Activated T-helper 2 cell treated with anti-CD3 and anti-CD28 coated beads, Interferon-gamma antibody, Interleukin-2, Interleukin-4, amounts not matched to agents 10 μg/mL and 5 μg/mL and 100 μg/mL, durations not matched to agents 14 hours and 24 hours and 36 hours (primary cell): ENCODE data around the gene TRIM32. TPM values are rescaled to one million over a fixed set of nuclear protein-coding genes. Genes with fewer than 3 reads are reported as not detected.
"Not testable (repeated sequence)": the region's sequence is repeated elsewhere in the genome, so short reads cannot be mapped to it uniquely, and the experiment has no call there.

Experiments
- DNase-seq: peaks from one replicate; pipeline ENCODE4 v3.0.0; 2021; ENCODE audit warnings: low spot score
- H3K27ac Mint-ChIP-seq: one replicate; pipeline ENCODE4 v1.8.0; 2021; ENCODE audit warnings: mixed read lengths
- H3K27me3 Mint-ChIP-seq: one replicate; pipeline ENCODE4 v1.8.0; 2021; ENCODE audit warnings: low read depth, mixed read lengths
- H3K36me3 Mint-ChIP-seq: one replicate; pipeline ENCODE4 v1.8.0; 2021; ENCODE audit warnings: low read depth, mixed read lengths
- H3K4me1 Mint-ChIP-seq: one replicate; pipeline ENCODE4 v1.8.0; 2021; ENCODE audit warnings: low read depth, mixed read lengths
- H3K4me3 Mint-ChIP-seq: one replicate; pipeline ENCODE4 v1.8.0; 2021; ENCODE audit warnings: low read depth, mild to moderate bottlenecking, moderate library complexity, mixed read lengths
- H3K9me3 Mint-ChIP-seq: one replicate; pipeline ENCODE4 v1.8.0; 2021; ENCODE audit warnings: mixed read lengths
- intact Hi-C: fragments of 100-400 bp; cut with micrococcal nuclease; formaldehyde crosslinking; loops from one replicate; pipeline ENCODE4 v1.15.1; 2023
- total RNA-seq: library from RNA; stranded (reverse); gene quantifications from 2 replicates; pipeline ENCODE4 v1.2.3, GENCODE V29; 2022

Gene TRIM32
- total RNA-seq, 1 donor from 2014 or later = 15.7 TPM

DNA sequence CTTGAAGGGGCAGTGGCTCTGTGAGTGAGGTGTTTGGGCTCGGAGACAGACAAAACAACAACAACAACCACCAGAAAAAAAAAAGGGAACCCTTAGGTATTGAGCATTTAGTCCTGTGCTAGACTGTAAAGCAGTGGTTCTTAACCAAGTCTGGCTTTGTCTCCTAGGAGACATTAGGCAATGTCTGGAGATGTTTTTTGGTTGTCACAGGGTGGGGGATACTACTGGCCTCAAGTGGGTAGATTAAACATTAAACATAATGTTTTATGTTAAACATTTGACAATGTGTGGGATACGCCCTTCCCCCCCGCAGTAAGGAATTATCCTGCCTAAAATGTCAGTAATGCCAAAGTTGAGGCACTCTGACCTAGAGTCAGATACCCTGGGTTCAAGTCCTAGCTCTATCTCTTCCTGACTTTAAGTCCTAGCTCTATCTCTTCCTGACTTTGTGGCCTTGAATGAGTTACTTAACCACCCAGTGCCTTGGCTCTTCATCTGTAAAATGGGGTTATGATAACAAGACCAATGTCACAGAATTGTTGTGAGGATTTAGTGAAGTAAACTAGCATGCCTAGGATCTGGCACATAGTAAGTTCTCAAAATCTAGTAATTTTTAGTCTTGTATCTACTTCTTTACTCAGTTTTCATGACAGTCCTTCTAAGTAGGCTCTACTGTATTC, 1.8 kb downstream of the TRIM32 start:
- intact Hi-C loops = no loop called here
- no peak for DNase-seq
- H3K4me3 Mint-ChIP-seq = peak overlapping the region; percentile 89
- H3K27me3 Mint-ChIP-seq = no peaks in the 10 kb centered on the region
- H3K4me1 Mint-ChIP-seq = peaks cover 55% of the 10 kb centered on the region
- peak overlapping the region; percentile 8 for H3K27ac Mint-ChIP-seq
- peaks cover 6% of the 10 kb centered on the region for H3K9me3 Mint-ChIP-seq
- H3K36me3 Mint-ChIP-seq = peaks cover 22% of the 10 kb centered on the region

DNA sequence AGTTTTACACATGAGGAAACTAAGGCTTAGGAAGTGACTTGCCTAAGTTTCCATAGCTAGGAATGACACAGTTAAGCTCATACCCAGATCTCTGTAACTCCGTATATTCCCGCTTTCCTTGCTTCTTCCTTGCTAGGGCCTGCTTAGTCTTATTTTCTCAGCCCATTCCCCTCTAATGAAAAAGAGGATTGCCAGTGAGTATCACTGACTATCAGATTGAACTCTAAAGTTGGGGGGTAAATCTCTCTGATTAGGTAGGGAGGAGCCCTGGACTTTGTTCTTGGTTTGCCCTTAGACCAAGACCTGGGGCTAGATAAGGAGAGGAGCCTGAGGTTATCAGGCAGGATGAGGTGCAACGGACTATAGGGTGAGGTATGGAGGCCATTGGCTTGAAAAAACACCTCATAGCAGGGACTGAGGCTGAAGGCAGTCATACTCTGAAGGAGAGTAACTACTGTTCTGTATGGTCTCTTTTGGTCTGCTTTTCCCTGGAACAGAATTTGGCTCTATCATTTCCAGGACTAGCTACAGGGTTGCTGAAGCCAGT, 2.5 kb downstream of the TRIM32 start:
- no peaks in the 10 kb centered on the region for H3K27me3 Mint-ChIP-seq
- peaks cover 55% of the 10 kb centered on the region for H3K4me1 Mint-ChIP-seq
- H3K9me3 Mint-ChIP-seq = peaks cover 2% of the 10 kb centered on the region
- peaks cover 22% of the 10 kb centered on the region for H3K36me3 Mint-ChIP-seq
- H3K27ac Mint-ChIP-seq = no peak overlapping the region
- peak overlapping the region; percentile 40 for H3K4me3 Mint-ChIP-seq
- intact Hi-C loops = no loop called here
- DNase-seq = no peak

DNA sequence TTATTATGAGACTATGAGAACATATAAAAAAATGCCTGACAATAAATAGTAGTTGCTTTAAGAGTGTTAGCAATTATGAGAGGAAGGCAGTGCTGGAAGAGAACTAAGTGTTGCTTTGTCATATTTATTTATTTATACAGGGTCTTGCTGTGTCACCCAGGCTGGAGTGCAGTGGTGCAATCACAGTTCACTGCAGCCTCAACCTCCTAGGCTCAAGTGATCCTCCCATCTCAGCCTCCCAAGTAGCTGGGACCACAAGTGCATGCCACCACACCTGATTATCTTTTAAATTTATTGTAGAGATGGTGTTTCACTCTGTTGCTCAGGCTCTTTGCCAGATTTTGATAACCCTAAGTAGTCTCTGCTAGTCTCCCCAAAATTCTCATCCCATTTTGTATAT, 3.7 kb downstream of the TRIM32 start:
- H3K4me1 Mint-ChIP-seq = peaks cover 58% of the 10 kb centered on the region
- H3K27ac Mint-ChIP-seq, H3K27me3 Mint-ChIP-seq, H3K4me3 Mint-ChIP-seq, DNase-seq, intact Hi-C loops, H3K9me3 Mint-ChIP-seq: not testable (repeated sequence)
- peaks cover 25% of the 10 kb centered on the region for H3K36me3 Mint-ChIP-seq

DNA sequence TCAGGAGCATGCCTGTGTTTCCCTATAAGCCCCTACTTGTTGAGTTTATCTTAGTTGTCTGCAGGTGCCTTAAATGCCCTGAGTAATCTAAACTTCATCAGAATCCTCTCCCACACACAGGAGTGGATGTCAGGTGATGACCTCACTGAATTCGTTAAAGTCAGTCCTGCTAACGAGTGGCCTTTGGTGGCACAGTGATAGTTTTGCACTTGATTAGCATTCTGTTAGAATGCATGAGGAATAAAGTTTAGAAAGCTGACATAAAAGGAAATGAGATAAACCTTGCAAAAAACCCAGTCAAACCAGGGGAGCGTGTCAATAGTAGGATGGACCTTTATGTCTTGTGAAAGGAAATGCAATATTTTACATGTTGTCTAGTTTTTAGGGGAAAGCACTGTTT, 4.5 kb downstream of the TRIM32 start:
- Mint-ChIP-seq H3K9me3 (no peaks in the 10 kb centered on the region), H3K36me3 (peaks cover 31% of the 10 kb centered on the region), H3K27ac (no peak overlapping the region), H3K4me1 (peaks cover 53% of the 10 kb centered on the region), H3K27me3 (no peaks in the 10 kb centered on the region), H3K4me3 (no peak overlapping the region)
- DNase-seq = no peak
- intact Hi-C loops = no loop called here

DNA sequence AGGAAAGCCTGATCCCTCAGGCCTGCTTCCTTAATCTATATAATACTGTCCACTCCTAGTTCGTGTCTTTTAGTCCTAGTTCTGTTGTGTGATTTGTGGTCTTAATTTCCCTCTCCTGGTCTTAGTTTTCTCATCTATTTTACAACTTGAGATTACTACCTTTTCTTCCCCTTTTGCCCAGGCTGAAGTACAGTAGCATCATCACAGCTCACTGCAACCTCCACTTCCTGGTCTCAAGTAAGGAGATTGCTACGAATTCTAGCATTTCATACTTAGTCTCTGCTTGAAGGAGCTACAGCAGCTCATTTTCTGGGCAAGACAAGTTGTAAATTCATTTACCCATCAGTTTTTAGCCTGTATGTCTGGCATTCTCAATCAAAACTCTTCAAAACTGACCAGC, 5.5 kb downstream of the TRIM32 start:
- H3K4me3 Mint-ChIP-seq = no peak overlapping the region
- no peaks in the 10 kb centered on the region for H3K9me3 Mint-ChIP-seq
- H3K27me3 Mint-ChIP-seq = no peaks in the 10 kb centered on the region
- H3K36me3 Mint-ChIP-seq = peaks cover 39% of the 10 kb centered on the region
- no peak for DNase-seq
- peaks cover 48% of the 10 kb centered on the region for H3K4me1 Mint-ChIP-seq
- H3K27ac Mint-ChIP-seq = no peak overlapping the region
- intact Hi-C loops = no loop called here

DNA sequence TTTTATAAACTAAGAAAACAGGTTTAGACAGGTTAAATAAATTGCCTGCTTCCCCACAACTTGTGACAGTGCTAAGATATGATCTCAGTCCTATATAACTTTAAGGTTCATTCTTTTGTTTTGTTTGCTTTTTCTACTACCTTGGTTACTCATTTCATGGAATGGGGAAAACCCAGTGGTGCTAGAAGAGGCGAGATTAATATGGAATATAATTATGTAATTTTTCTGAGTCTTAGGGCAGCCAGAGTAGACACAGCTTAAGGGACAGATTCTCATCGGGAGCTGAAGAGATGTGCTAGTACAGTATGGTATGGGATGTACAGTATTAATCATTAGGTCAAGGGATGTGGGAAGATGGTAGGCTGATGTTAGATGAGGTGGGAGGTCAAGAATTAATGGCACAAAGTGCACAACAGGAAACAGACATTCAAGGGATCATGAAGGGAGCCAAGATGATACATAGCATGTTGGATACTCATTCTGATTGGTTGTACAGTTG, 6.2 kb downstream of the TRIM32 start:
- Mint-ChIP-seq H3K36me3 (peaks cover 41% of the 10 kb centered on the region), H3K27ac (no peak overlapping the region), H3K27me3 (no peaks in the 10 kb centered on the region), H3K4me1 (peaks cover 41% of the 10 kb centered on the region), H3K9me3 (no peaks in the 10 kb centered on the region), H3K4me3 (no peak overlapping the region)
- no peak for DNase-seq
- intact Hi-C loops = no loop called here

DNA sequence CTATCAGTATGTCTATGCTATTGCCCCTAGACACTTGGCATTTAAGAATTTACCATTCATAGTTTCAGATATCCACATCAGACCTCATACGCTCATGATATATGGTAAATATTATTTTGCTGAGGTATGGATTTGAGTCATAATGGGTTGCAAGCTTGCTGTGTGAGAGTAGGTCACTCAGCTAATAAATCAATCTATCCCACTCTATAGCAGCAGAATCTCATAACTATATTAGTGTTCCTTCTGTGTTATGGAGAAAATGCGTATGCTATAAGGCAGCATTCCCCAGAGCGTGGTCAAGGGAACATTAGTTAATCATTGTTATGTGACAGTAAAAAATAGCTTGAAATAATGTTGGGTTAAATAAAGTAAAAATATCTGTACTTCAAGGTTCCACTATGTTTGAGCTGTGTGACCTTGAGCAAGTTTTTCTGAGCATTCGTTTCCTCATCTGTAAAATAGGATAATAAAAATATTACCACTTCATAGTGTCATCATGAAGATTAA, 7.7 kb downstream of the TRIM32 start:
- peaks cover 54% of the 10 kb centered on the region for H3K36me3 Mint-ChIP-seq
- H3K27ac Mint-ChIP-seq = no peak overlapping the region
- no peak overlapping the region for H3K4me3 Mint-ChIP-seq
- H3K27me3 Mint-ChIP-seq = no peaks in the 10 kb centered on the region
- intact Hi-C loops = no loop called here
- H3K9me3 Mint-ChIP-seq = no peaks in the 10 kb centered on the region
- peaks cover 26% of the 10 kb centered on the region for H3K4me1 Mint-ChIP-seq
- DNase-seq = no peak

DNA sequence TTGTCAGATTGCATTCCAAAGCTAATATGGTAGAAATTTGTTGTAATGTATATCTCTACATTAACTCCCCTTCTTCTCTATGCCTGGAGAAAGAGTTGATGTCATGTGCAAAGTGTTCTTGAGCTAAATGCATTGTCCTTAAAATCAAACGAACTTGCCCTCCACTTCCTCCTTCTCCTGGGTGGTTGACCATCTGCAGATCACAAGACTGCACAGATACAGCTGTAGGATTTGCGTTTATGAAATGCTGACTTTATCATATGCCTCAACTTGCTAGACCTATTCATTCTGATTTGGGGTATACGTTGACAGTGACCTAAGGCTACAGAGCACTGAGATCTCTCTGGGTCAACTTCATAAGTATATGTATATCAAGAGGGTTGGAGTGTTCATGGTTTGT, 8.3 kb downstream of the TRIM32 start:
- Mint-ChIP-seq H3K9me3 (no peaks in the 10 kb centered on the region), H3K4me3 (no peak overlapping the region), H3K27me3 (no peaks in the 10 kb centered on the region), H3K36me3 (peaks cover 58% of the 10 kb centered on the region), H3K4me1 (peaks cover 24% of the 10 kb centered on the region), H3K27ac (no peak overlapping the region)
- no peak for DNase-seq
- intact Hi-C loops = no loop called here

DNA sequence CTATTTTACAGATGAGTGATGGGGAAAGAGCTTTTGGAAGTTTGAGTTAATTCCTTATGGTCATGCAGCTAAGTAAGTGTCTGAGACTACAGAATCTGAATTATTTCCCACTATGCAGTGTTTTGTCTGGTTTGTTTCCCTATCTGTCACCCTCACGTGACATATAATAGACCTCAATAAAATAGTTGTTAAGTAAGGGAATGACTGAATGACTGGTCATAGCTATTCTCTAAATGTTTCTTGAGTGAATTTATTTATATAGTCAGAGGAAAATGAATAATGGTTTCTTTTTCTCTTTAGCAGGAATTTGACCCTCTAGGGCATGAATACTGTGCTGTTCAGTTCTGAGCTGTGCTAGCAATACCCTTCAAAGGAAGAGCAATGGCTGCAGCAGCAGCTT, 10.3 kb downstream of the TRIM32 start:
- DNase-seq = no peak

DNA sequence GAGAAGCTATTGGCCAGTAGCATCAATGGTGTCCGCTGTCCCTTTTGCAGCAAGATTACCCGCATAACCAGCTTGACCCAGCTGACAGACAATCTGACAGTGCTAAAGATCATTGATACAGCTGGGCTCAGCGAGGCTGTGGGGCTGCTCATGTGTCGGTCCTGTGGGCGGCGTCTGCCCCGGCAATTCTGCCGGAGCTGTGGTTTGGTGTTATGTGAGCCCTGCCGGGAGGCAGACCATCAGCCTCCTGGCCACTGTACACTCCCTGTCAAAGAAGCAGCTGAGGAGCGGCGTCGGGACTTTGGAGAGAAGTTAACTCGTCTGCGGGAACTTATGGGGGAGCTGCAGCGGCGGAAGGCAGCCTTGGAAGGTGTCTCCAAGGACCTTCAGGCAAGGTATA, 10.8 kb downstream of the TRIM32 start:
- H3K27me3 Mint-ChIP-seq = no peaks in the 10 kb centered on the region
- peaks cover 79% of the 10 kb centered on the region for H3K36me3 Mint-ChIP-seq
- peaks cover 11% of the 10 kb centered on the region for H3K9me3 Mint-ChIP-seq
- H3K27ac Mint-ChIP-seq = no peak overlapping the region
- intact Hi-C loops = no loop called here
- no peak for DNase-seq
- H3K4me1 Mint-ChIP-seq = peaks cover 28% of the 10 kb centered on the region
- H3K4me3 Mint-ChIP-seq = no peak overlapping the region

More for the DNA sequence above, 10.3 kb downstream of the TRIM32 start:
- Mint-ChIP-seq H3K27me3 (no peaks in the 10 kb centered on the region), H3K27ac (no peak overlapping the region), H3K4me3 (no peak overlapping the region), H3K4me1 (peaks cover 30% of the 10 kb centered on the region), H3K36me3 (peaks cover 74% of the 10 kb centered on the region), H3K9me3 (peaks cover 10% of the 10 kb centered on the region)
- intact Hi-C loops = no loop called here

DNA sequence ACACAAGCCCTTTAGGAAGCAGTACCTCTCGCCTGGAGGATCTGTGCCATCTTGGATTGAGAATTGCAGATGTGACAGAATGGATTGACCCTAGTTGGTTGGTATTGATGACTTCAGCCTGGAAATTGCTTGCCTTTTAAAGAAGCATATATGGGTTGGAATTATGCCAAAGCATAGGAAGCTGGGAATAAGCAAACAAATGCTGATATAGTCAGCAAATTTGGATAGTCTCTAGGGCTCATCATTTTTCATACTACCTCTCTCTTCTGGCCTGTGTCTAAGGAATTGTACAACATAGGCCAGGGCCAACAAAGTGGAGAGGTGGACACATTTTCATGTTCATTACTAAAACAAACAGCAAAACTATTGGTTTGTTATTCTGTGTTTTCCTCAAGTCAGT, 13.2 kb downstream of the TRIM32 start:
- intact Hi-C loops = no loop called here
- peaks cover 74% of the 10 kb centered on the region for H3K36me3 Mint-ChIP-seq
- no peak overlapping the region for H3K27ac Mint-ChIP-seq

DNA sequence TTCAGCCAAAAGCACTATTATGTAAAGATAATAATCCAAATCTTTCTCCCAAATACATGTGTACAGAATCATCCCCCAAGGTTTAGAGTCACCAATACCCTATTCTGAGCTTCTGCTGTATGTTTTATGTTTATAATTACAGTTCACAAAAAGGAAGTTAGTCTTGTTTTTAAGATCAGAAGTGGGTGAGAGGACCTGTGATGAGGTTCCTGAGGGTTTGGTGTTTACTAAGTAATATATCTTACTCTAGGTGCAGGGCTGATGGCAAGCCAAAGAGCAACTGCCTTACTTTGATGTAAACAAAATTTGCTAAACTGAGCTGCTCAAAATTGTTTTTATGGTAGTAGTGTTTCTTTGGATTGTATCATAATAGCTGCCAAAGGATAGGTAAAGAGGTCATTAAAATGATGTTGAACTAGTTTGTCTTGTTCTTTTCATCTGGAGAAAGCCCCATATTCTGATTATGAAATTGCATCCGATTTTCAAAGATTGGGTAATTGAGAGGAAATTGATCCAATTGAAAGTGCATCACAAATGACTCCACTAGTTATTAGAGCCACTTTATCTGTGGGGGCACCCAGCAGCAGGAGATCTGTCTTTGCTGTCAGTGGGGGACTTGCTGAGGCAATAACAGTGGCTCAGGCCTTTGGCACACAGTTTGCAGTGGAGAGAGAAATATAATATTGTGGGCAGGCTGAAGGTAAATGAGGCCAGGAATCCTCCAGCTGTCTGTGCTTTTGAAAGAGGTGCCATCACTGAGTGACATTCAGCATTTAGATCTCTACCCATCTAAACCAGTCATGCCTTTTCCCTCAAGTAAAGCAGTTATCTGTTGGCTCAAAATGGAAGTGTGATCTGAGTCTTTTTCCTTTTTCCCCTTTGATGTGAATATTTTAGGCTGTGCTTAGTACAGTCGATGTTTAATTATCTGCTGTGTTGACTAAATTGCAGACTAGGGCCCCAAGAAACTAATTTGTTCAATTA, 14.1 kb downstream of the TRIM32 start:
- Mint-ChIP-seq H3K4me3 (no peak overlapping the region), H3K9me3 (peaks cover 11% of the 10 kb centered on the region), H3K36me3 (peaks cover 68% of the 10 kb centered on the region), H3K27me3 (no peaks in the 10 kb centered on the region), H3K27ac (peak overlapping the region; percentile 51), H3K4me1 (peaks cover 19% of the 10 kb centered on the region)
- no peak for DNase-seq
- intact Hi-C loops = no loop called here

More for the DNA sequence above, 13.2 kb downstream of the TRIM32 start:
- no peak overlapping the region for H3K4me3 Mint-ChIP-seq
- H3K9me3 Mint-ChIP-seq = peaks cover 11% of the 10 kb centered on the region
- DNase-seq = no peak
- peaks cover 22% of the 10 kb centered on the region for H3K4me1 Mint-ChIP-seq
- no peaks in the 10 kb centered on the region for H3K27me3 Mint-ChIP-seq
